ENCODE results near the gene EVA1C. TPM values are rescaled to one million over a fixed set of nuclear protein-coding genes. Genes with fewer than 3 reads are reported as not detected.
"Not testable (repeated sequence)": the region's sequence is repeated elsewhere in the genome, so short reads cannot be mapped to it uniquely, and the experiment has no call there.

EVA1C gene
- total and polyA plus RNA-seq, 2 experiments from 2014 or later, result 4.6 to 6.9 TPM

GRCh38 chr21:32445101-32445500 lies 32.6 kb downstream of the EVA1C start (continued):
- TF ChIP-seq, protein P1, sequence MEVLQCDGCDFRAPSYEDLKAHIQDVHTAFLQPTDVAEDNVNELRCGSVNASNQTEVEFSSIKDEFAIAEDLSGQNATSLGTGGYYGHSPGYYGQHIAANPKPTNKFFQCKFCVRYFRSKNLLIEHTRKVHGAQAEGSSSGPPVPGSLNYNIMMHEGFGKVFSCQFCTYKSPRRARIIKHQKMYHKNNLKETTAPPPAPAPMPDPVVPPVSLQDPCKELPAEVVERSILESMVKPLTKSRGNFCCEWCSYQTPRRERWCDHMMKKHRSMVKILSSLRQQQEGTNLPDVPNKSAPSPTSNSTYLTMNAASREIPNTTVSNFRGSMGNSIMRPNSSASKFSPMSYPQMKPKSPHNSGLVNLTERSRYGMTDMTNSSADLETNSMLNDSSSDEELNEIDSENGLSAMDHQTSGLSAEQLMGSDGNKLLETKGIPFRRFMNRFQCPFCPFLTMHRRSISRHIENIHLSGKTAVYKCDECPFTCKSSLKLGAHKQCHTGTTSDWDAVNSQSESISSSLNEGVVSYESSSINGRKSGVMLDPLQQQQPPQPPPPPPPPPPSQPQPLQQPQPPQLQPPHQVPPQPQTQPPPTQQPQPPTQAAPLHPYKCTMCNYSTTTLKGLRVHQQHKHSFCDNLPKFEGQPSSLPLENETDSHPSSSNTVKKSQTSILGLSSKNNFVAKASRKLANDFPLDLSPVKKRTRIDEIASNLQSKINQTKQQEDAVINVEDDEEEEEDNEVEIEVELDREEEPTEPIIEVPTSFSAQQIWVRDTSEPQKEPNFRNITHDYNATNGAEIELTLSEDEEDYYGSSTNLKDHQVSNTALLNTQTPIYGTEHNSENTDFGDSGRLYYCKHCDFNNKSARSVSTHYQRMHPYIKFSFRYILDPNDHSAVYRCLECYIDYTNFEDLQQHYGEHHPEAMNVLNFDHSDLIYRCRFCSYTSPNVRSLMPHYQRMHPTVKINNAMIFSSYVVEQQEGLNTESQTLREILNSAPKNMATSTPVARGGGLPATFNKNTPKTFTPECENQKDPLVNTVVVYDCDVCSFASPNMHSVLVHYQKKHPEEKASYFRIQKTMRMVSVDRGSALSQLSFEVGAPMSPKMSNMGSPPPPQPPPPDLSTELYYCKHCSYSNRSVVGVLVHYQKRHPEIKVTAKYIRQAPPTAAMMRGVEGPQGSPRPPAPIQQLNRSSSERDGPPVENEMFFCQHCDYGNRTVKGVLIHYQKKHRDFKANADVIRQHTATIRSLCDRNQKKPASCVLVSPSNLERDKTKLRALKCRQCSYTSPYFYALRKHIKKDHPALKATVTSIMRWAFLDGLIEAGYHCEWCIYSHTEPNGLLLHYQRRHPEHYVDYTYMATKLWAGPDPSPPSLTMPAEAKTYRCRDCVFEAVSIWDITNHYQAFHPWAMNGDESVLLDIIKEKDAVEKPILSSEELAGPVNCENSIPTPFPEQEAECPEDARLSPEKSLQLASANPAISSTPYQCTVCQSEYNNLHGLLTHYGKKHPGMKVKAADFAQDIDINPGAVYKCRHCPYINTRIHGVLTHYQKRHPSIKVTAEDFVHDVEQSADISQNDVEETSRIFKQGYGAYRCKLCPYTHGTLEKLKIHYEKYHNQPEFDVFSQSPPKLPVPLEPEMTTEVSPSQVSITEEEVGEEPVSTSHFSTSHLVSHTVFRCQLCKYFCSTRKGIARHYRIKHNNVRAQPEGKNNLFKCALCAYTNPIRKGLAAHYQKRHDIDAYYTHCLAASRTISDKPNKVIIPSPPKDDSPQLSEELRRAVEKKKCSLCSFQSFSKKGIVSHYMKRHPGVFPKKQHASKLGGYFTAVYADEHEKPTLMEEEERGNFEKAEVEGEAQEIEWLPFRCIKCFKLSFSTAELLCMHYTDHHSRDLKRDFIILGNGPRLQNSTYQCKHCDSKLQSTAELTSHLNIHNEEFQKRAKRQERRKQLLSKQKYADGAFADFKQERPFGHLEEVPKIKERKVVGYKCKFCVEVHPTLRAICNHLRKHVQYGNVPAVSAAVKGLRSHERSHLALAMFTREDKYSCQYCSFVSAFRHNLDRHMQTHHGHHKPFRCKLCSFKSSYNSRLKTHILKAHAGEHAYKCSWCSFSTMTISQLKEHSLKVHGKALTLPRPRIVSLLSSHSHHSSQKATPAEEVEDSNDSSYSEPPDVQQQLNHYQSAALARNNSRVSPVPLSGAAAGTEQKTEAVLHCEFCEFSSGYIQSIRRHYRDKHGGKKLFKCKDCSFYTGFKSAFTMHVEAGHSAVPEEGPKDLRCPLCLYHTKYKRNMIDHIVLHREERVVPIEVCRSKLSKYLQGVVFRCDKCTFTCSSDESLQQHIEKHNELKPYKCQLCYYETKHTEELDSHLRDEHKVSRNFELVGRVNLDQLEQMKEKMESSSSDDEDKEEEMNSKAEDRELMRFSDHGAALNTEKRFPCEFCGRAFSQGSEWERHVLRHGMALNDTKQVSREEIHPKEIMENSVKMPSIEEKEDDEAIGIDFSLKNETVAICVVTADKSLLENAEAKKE (CRISPR knock-in tag; IDR thresholded peaks at IDR 0.05), result no peak
- TF ChIP-seq POLR2AphosphoS5 (IDR thresholded peaks at IDR 0.05; ENCODE audit: low read depth) (no peak), JUNB (IDR thresholded peaks at IDR 0.05; ENCODE audit: unreplicated experiment) (no peak), EZH2 (IDR thresholded peaks at IDR 0.05; ENCODE audit: low read depth, unreplicated experiment) (no peak), ZNF114 (CRISPR knock-in tag; IDR thresholded peaks at IDR 0.05) (no peak), ZNF331 (CRISPR knock-in tag; IDR thresholded peaks at IDR 0.05; ENCODE audit: low read depth) (no peak)

- H4K20me1 ChIP-seq (replicated peaks; ENCODE audit: insufficient read depth); H3K27me3 Mint-ChIP-seq (ENCODE audit: insufficient read depth, low read depth, poor library complexity); H3K36me3 ChIP-seq (ENCODE audit: insufficient read depth); H3K4me3 ChIP-seq; H3K4me3 Mint-ChIP-seq; H3K9me2 ChIP-seq (ENCODE audit: insufficient read depth); H3K27me3 ChIP-seq (ENCODE audit: insufficient read depth); H3K4me2 ChIP-seq; H2AFZ ChIP-seq; H3K27ac ChIP-seq (ENCODE audit: low read depth); DNase-seq (ENCODE audit: low spot score); H3K4me1 Mint-ChIP-seq; H3K36me3 Mint-ChIP-seq (ENCODE audit: low read depth); H3K4me1 ChIP-seq (ENCODE audit: insufficient read depth); H3K27ac Mint-ChIP-seq; H3K79me2 ChIP-seq (replicated peaks; ENCODE audit: insufficient read depth); H3K9me3 Mint-ChIP-seq; H3F3A ChIP-seq (replicated peaks; ENCODE audit: low read depth); ATAC-seq: not testable (repeated sequence)
Measured at GRCh38 chr21:32446440-32446839, 33.9 kb downstream of the EVA1C start.
